Measurements from ENCODE around the gene SEC31A.

DNA sequence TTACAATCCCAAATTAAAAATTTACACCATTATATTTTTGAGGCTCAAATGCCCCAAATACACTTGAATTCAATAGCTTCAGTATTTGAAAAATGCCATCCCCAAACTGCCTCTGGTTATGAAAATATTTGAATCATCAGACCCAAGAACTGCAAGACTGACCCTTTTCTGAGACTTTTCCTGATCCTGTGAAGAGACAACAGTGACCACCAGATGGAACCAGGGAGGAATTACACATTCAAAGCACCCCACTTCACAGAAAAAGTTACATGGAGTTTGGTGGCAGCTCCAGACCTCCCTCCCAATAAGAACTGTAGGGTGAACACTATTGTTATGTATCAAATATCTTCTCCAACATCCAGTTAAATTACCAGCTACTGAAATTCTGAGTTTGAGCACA is 48.4 kb downstream of the SEC31A start:
- TF ChIP-seq CTCF (IDR thresholded peaks at IDR 0.05; ENCODE audit: low read depth, low read length): no peak
- no peak for TF ChIP-seq EZH2phosphoT487 (IDR thresholded peaks at IDR 0.05; ENCODE audit: low read depth)

All from OCI-LY3 (cell line).